ENCODE measurements around the gene CCDC24.

The CCDC24 gene

GRCh38 chr1:43981636-43982035, 9.8 kb upstream of the CCDC24 start:
- no peak for DNase-seq

GRCh38 chr1:43982241-43982640, 9.2 kb upstream of the CCDC24 start:
- no peak for DNase-seq

- no peak for DNase-seq
Observed at GRCh38 chr1:43982808-43983207, 8.6 kb upstream of the CCDC24 start.

GRCh38 chr1:43983253-43983899, 8.0 kb upstream of the CCDC24 start:
- DNase-seq = no peak

GRCh38 chr1:43984855-43985254, 6.5 kb upstream of the CCDC24 start:
- no peak for DNase-seq

- no peak for DNase-seq
Observed at GRCh38 chr1:43985984-43986595, 5.3 kb upstream of the CCDC24 start.

- DNase-seq = no peak
Observed at GRCh38 chr1:43986712-43987111, 4.7 kb upstream of the CCDC24 start.

GRCh38 chr1:43987159-43987902, 4.1 kb upstream of the CCDC24 start:
- DNase-seq = no peak

- no peak for DNase-seq
Observed at GRCh38 chr1:43990271-43991199, 864 bp upstream of the CCDC24 start.

GRCh38 chr1:43991200-43991475, 261 bp upstream of the CCDC24 start:
- no peak for DNase-seq

- DNase-seq = no peak
Observed at GRCh38 chr1:43992232-43992995, 1.0 kb downstream of the CCDC24 start.

- DNase-seq = no peak
Observed at GRCh38 chr1:43993206-43993914, 2.0 kb downstream of the CCDC24 start.

- no peak for DNase-seq
Observed at GRCh38 chr1:43994071-43994470, 2.7 kb downstream of the CCDC24 start.

- DNase-seq = no peak
Observed at GRCh38 chr1:43994794-43995790, 3.7 kb downstream of the CCDC24 start.

GRCh38 chr1:43995984-43996732, 4.8 kb downstream of the CCDC24 start:
- DNase-seq = no peak

GRCh38 chr1:43996733-43997115, 5.3 kb downstream of the CCDC24 start:
- no peak for DNase-seq

GRCh38 chr1:43997295-43997999, 6.0 kb downstream of the CCDC24 start:
- no peak for DNase-seq

GRCh38 chr1:43998000-43998378, 6.6 kb downstream of the CCDC24 start:
- no peak for DNase-seq

- DNase-seq = no peak
Observed at GRCh38 chr1:43999455-43999854, 8.1 kb downstream of the CCDC24 start.

Measured in activated CD4-positive, alpha-beta T cell treated with anti-CD3 and anti-CD28 coated beads, Interleukin-2, amount 50 U/mL, for 1 hour (primary cell).